Activated gamma-delta T cell (primary cell): ENCODE results near the gene PAIP2.
A peak's percentile ranks its signal among the peaks of the same experiment; 100 is the strongest.
"Not testable (repeated sequence)": the region's sequence is repeated elsewhere in the genome, so short reads cannot be mapped to it uniquely, and the experiment has no call there.

Experiments used
- DNase-seq: peaks from one replicate; lab custom pipeline; 2025; lab: John Stamatoyannopoulos, UW

Gene PAIP2

GRCh38 chr5:139392678-139393496 lies 51.2 kb downstream of the PAIP2 start:
- peak; percentile 63 for DNase-seq

- no peak for DNase-seq
Observed at GRCh38 chr5:139393497-139394122, 52.0 kb downstream of the PAIP2 start.

GRCh38 chr5:139394123-139394653 lies 52.5 kb downstream of the PAIP2 start:
- peak; percentile 46 for DNase-seq

- DNase-seq = no peak
Observed at GRCh38 chr5:139394654-139395566, 53.3 kb downstream of the PAIP2 start, which contains the start of gene PROB1. Gene PROB1, minus strand, starts transcription at chr5:139395104. Its CDS starts 23 bp downstream, at chr5:139395081.

GRCh38 chr5:139395844-139396640 lies 54.4 kb downstream of the PAIP2 start:
- no peak for DNase-seq

GRCh38 chr5:139396691-139397090 lies 55.0 kb downstream of the PAIP2 start:
- no peak for DNase-seq

GRCh38 chr5:139397921-139398320 lies 56.3 kb downstream of the PAIP2 start:
- DNase-seq = no peak

GRCh38 chr5:139399501-139400121 lies 58.0 kb downstream of the PAIP2 start:
- no peak for DNase-seq

GRCh38 chr5:139401546-139401945 lies 59.9 kb downstream of the PAIP2 start:
- no peak for DNase-seq

GRCh38 chr5:139402561-139403158 lies 61.0 kb downstream of the PAIP2 start:
- no peak for DNase-seq

- DNase-seq = no peak
Observed at GRCh38 chr5:139403418-139403786, 61.7 kb downstream of the PAIP2 start.

- peak; percentile 93 for DNase-seq
Observed at GRCh38 chr5:139403787-139404483, 62.3 kb downstream of the PAIP2 start, which contains the start of gene SPATA24. Gene SPATA24, minus strand, starts transcription at chr5:139404089. Its CDS starts 29 bp downstream, at chr5:139404060.

GRCh38 chr5:139404484-139404840 lies 62.8 kb downstream of the PAIP2 start:
- no peak for DNase-seq

- DNase-seq = no peak
Observed at GRCh38 chr5:139406963-139407362, 65.3 kb downstream of the PAIP2 start.

GRCh38 chr5:139407517-139407916 lies 65.9 kb downstream of the PAIP2 start:
- no peak for DNase-seq

GRCh38 chr5:139408191-139408590 lies 66.5 kb downstream of the PAIP2 start:
- DNase-seq = no peak

- DNase-seq = not testable (repeated sequence)
Observed at GRCh38 chr5:139409116-139409515, 67.5 kb downstream of the PAIP2 start.

- DNase-seq = no peak
Observed at GRCh38 chr5:139410121-139410992, 68.7 kb downstream of the PAIP2 start.
